Esophagus (tissue), 2 donors: ENCODE results near the gene GPR160. TPM values are rescaled to one million over a fixed set of nuclear protein-coding genes. Genes with fewer than 3 reads are reported as not detected.

Experiments used
- H3K27ac ChIP-seq, 2 donors: one replicate each; pipeline ENCODE4 v1.5.1; 2013; ENCODE audit warnings: low read depth in 2 of 2, mild to moderate bottlenecking in 2 of 2, inconsistent platforms in 1 of 2, low read length in 1 of 2, moderate library complexity in 1 of 2
- H3K27me3 ChIP-seq, 2 donors: one replicate each; pipeline ENCODE4 v1.6.1; 2013; ENCODE audit warnings: low read length in 2 of 2, control low read depth in 1 of 2, mild to moderate bottlenecking in 1 of 2; ENCODE audit not compliant: insufficient read depth in 2 of 2, control insufficient read depth in 1 of 2
- H3K36me3 ChIP-seq, 2 donors: one replicate each; pipeline ENCODE4 v1.6.1; 2013; ENCODE audit warnings: low read length in 1 of 2; ENCODE audit not compliant: control insufficient read depth in 2 of 2, insufficient read depth in 2 of 2
- H3K4me1 ChIP-seq, 2 donors: one replicate each; pipeline ENCODE4 v1.6.1; 2013; ENCODE audit warnings: low read length in 1 of 2; ENCODE audit not compliant: control insufficient read depth in 2 of 2, insufficient read depth in 2 of 2
- H3K4me3 ChIP-seq, 2 donors: one replicate each; pipeline ENCODE4 v1.5.1; 2013; ENCODE audit warnings: low read length in 2 of 2, mild to moderate bottlenecking in 2 of 2, low read depth in 1 of 2, moderate library complexity in 1 of 2
- H3K9me3 ChIP-seq, 2 donors: one replicate each; pipeline ENCODE4 v1.6.1; 2013; ENCODE audit warnings: mild to moderate bottlenecking in 2 of 2, low read depth in 1 of 2, low read length in 1 of 2, moderate library complexity in 1 of 2; ENCODE audit not compliant: control insufficient read depth in 2 of 2, insufficient read depth in 1 of 2
- whole genome bisulfite sequencing, 2 donors: extraction: QIAGEN DNeasy Blood & Tissue Kit; methylation state at CpG; one replicate each; pipeline ENCODE4 v1.1.7; 2013; 5-methylcytosine and 5-hydroxymethylcytosine counted together
- polyA plus RNA-seq, 2 donors: library from polyadenylated mRNA; stranded (reverse); fragments of 200-250 nt; gene quantifications; one replicate each; pipeline ENCODE4 v1.2.3, GENCODE V29; 2013
- donor health status: healthy with polysubstance abuse.
- donor health status: Bipolar disorder and iron deficiency.

Gene GPR160
- polyA plus RNA-seq, 2 donors = 0.69 to 2.1 TPM

DNA sequence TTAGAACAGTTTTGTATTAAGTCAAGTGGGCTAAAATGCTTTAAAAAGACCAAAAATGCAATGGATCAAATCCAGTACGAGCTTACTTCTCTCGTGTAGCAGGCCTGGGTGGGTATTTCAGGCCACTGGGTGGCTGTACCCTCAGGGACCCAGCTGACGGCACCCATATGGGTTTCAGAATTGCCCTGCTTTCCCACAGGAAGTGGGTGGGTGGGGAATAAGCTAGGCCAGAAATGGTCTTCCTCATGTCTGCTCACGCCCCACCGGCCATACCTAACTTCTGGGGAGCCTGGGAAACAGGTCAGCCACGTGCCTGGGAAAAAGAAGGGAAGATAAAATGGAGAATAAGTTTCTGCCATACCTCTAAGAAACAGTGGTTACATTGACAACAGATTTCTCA, 20.3 kb downstream of the GPR160 start:
- WGBS, 2 donors = 61 to 76% methylated on average over 6 of the region's 6 CpGs
- H3K27me3 ChIP-seq = no peaks in the 10 kb centered on the region
- H3K9me3 ChIP-seq = no peaks in the 10 kb centered on the region
- H3K4me3 ChIP-seq = no peak overlapping the region
- no peak overlapping the region for H3K27ac ChIP-seq
- H3K4me1 ChIP-seq = no peaks in the 10 kb centered on the region
- no peaks in the 10 kb centered on the region for H3K36me3 ChIP-seq

GRCh38 chr3:170059447-170059846, 21.7 kb downstream of the GPR160 start:
- Histone ChIP-seq H3K4me1 (no peaks in the 10 kb centered on the region), H3K9me3 (no peaks in the 10 kb centered on the region), H3K4me3 (no peak overlapping the region), H3K27me3 (no peaks in the 10 kb centered on the region), H3K36me3 (no peaks in the 10 kb centered on the region), H3K27ac (no peak overlapping the region)
- 81 to 89% methylated on average over 1 of the region's 1 CpG for WGBS, 2 donors

GRCh38 chr3:170062068-170062467, 24.3 kb downstream of the GPR160 start:
- Histone ChIP-seq H3K27me3 (no peaks in the 10 kb centered on the region), H3K4me1 (no peaks in the 10 kb centered on the region), H3K36me3 (no peaks in the 10 kb centered on the region), H3K27ac (no peak overlapping the region), H3K4me3 (no peak overlapping the region), H3K9me3 (no peaks in the 10 kb centered on the region)
- WGBS, 2 donors = 97% methylated on average over 20 of the region's 20 CpGs

DNA sequence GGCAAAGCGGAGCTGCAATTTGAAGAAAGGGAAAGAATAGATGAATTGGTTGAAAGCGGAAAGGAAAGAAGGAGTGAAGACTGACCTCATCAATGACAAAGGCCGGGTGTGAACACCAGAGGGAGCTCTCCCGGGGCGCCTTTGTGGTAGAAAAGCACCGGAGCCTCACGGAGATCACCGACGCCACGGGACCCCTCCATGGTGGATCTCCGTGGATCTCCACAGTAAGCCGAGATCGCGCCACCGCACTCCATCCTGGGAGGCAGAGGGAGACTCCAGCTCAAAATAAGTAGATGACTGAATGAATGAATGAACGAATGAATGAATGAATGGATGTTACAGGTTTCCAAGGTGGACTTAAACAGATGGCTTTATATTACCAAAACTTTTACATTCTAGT, 25.0 kb downstream of the GPR160 start:
- H3K27ac ChIP-seq = no peak overlapping the region
- H3K36me3 ChIP-seq = no peaks in the 10 kb centered on the region
- WGBS, 2 donors = 97% methylated on average over 16 of the region's 16 CpGs

GRCh38 chr3:170063691-170064090, 25.9 kb downstream of the GPR160 start:
- H3K4me1 ChIP-seq = no peaks in the 10 kb centered on the region
- no peak overlapping the region for H3K27ac ChIP-seq
- no peaks in the 10 kb centered on the region for H3K9me3 ChIP-seq
- 93 to 96% methylated on average over 15 of the region's 15 CpGs for WGBS, 2 donors
- H3K27me3 ChIP-seq = no peaks in the 10 kb centered on the region
- no peaks in the 10 kb centered on the region for H3K36me3 ChIP-seq
- H3K4me3 ChIP-seq = no peak overlapping the region

More for the DNA sequence above, 25.0 kb downstream of the GPR160 start:
- Histone ChIP-seq H3K4me3 (no peak overlapping the region), H3K9me3 (no peaks in the 10 kb centered on the region), H3K4me1 (no peaks in the 10 kb centered on the region), H3K27me3 (no peaks in the 10 kb centered on the region)

DNA sequence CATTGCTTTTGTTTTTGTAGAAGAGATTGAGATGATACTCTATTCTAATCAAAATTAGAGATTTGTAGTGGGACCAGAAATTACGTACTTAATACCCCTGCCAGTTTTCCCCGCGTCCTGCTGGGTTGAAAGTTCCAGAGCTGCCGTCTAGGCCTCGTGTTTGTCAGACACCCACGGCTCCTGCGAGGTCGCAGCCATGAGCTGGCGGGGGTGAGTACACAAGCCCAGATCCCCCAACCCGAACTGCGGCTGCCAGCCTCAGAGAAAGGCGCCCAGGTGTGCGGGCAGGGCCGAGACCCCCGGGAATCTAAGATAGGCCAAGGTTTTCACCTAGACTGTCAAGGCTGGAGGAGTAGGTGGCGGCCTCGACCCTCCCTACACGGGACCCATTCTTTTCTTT, 26.3 kb downstream of the GPR160 start:
- Histone ChIP-seq H3K27me3 (no peaks in the 10 kb centered on the region), H3K36me3 (no peaks in the 10 kb centered on the region), H3K4me1 (no peaks in the 10 kb centered on the region), H3K27ac (no peak overlapping the region), H3K4me3 (no peak overlapping the region), H3K9me3 (no peaks in the 10 kb centered on the region)
- 95 to 96% methylated on average over 18 of the region's 18 CpGs for WGBS, 2 donors

DNA sequence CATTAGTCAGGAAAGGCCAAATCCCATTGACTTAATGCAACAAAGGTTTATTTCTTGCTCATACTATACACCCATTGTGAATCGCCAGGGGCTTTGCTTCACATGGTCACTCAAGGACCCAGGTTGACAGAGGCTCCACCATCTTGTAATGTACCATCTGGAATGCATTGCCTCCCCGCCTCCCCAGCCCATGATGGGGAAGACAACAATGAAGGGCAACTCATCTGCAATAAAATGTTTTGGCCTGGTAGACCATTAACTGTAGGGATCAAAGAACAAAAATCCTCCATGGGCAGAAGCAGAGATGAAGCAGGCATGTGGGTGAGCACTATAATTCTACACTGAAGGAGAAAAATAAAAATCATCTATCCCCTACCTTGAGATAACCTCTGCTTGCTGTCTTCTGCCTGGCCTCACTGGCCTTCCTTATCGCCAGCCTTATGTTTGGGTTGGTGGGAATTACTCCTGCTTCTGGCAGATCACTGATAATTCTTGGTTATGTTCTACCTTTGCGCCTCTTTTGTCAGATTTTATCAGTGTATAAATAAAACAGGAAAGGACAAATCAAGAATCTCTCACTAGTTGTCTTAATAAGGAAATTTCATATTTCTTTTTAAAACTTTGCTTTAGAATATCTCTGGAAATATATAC, 37.8 kb downstream of the GPR160 start:
- H3K9me3 ChIP-seq = peaks cover 0 to 3% of the 10 kb centered on the region in 2 donors
- H3K27me3 ChIP-seq = no peaks in the 10 kb centered on the region
- no peaks in the 10 kb centered on the region for H3K36me3 ChIP-seq
- whole genome bisulfite sequencing, 2 donors = 75 to 97% methylated on average over 4 of the region's 4 CpGs
- H3K4me1 ChIP-seq = no peaks in the 10 kb centered on the region
- no peak overlapping the region for H3K27ac ChIP-seq
- H3K4me3 ChIP-seq = no peak overlapping the region

- no peak overlapping the region for H3K4me3 ChIP-seq
- no peak overlapping the region for H3K27ac ChIP-seq
- H3K27me3 ChIP-seq = no peaks in the 10 kb centered on the region
- H3K36me3 ChIP-seq = no peaks in the 10 kb centered on the region
- no peaks in the 10 kb centered on the region for H3K4me1 ChIP-seq
- no peaks in the 10 kb centered on the region for H3K9me3 ChIP-seq
- 79 to 90% methylated on average over 6 of the region's 6 CpGs for WGBS, 2 donors
Observed at GRCh38 chr3:170076715-170077238, 39.0 kb downstream of the GPR160 start.

DNA sequence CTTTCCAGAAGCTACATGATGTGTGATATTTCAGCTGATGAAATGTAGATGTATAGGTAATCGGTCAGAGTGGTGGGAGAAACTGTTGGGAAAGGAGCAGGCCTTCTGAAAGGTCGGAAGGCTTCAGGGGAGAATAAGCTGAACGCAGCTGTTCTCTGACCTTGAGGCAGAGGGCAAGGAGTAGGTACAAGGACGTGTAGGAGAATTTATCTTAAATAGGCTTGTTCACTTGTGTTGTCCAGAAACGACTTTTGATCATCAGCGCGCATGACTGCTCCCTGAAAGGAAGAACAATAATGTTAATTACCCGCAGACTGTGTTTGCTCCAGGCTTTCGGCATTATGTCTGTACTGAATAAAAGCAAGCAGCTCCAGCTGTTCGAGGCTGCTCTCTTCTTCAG, 39.6 kb downstream of the GPR160 start:
- Histone ChIP-seq H3K4me1 (no peaks in the 10 kb centered on the region), H3K27me3 (no peaks in the 10 kb centered on the region), H3K9me3 (no peaks in the 10 kb centered on the region), H3K36me3 (no peaks in the 10 kb centered on the region), H3K4me3 (no peak overlapping the region), H3K27ac (no peak overlapping the region)
- 75 to 86% methylated on average over 10 of the region's 10 CpGs for WGBS, 2 donors

- Histone ChIP-seq H3K27me3 (no peaks in the 10 kb centered on the region), H3K27ac (no peak overlapping the region), H3K4me1 (no peaks in the 10 kb centered on the region), H3K9me3 (no peaks in the 10 kb centered on the region), H3K36me3 (no peaks in the 10 kb centered on the region), H3K4me3 (no peak overlapping the region)
- WGBS, 2 donors = 70 to 84% methylated on average over 13 of the region's 13 CpGs
Observed at GRCh38 chr3:170078620-170079281, 41.0 kb downstream of the GPR160 start.
